WTC11 (cell line): ENCODE data around the gene SLC48A1. TPM values are rescaled to one million over a fixed set of nuclear protein-coding genes. Genes with fewer than 3 reads are reported as not detected.

Experiments used
- ATAC-seq: fragments of 200-7000 bp; cut with Tn5 transposase; 2 replicates; pipeline ENCODE4 v1.10.0; 2021; ENCODE audit warnings: mild to moderate bottlenecking, moderate library complexity
- CTCF ChIA-PET: fragments of 300-600 bp; sonication (Branson Sonifier 250); formaldehyde crosslinking; loops from one replicate; lab custom pipeline; 2021; ENCODE audit warnings: antibody characterized with exemption; lab: Charles Lee
- POLR2A ChIA-PET: fragments of 350-600 bp; sonication (Branson Sonifier 250); formaldehyde crosslinking; loops from one replicate; lab custom pipeline; 2021; ENCODE audit warnings: antibody characterized with exemption; lab: Charles Lee
- DNase-seq: peaks from one replicate; pipeline ENCODE4 v3.0.0; 2021; ENCODE audit warnings: low spot score
- H3K27ac Mint-ChIP-seq: 2 replicates; pipeline ENCODE4 v1.8.0; 2021; ENCODE audit warnings: mixed read lengths
- H3K27me3 Mint-ChIP-seq: 2 replicates; pipeline ENCODE4 v1.8.0; 2021; ENCODE audit warnings: low read depth, mild to moderate bottlenecking, moderate library complexity, mixed read lengths
- H3K36me3 Mint-ChIP-seq: 2 replicates; pipeline ENCODE4 v1.8.0; 2021; ENCODE audit warnings: mixed read lengths
- H3K4me1 Mint-ChIP-seq: 2 replicates; pipeline ENCODE4 v1.8.0; 2022; ENCODE audit warnings: mixed read lengths
- H3K4me3 Mint-ChIP-seq: 2 replicates; pipeline ENCODE4 v1.8.0; 2021; ENCODE audit warnings: mild to moderate bottlenecking, moderate library complexity, mixed read lengths
- H3K9me3 Mint-ChIP-seq: 2 replicates; pipeline ENCODE4 v1.8.0; 2021; ENCODE audit warnings: mixed read lengths
- CBFB ChIP-seq: sonication (generic); formaldehyde crosslinking; IDR thresholded peaks from 2 replicates; pipeline ENCODE4 v1.8.1; 2022; ENCODE audit warnings: mild to moderate bottlenecking, low read depth, missing genetic modification reagents
- CREB1 ChIP-seq: sonication (generic); formaldehyde crosslinking; IDR thresholded peaks from 2 replicates; pipeline ENCODE4 v1.8.0; 2023; ENCODE audit warnings: mild to moderate bottlenecking, missing genetic modification reagents
- ERG ChIP-seq: fragments of 250-450 bp; sonication (Bioruptor Pico); IDR thresholded peaks from 2 replicates; pipeline ENCODE4 v1.8.0; 2021; ENCODE audit warnings: mild to moderate bottlenecking
- IRF2 ChIP-seq: sonication (generic); formaldehyde crosslinking; IDR thresholded peaks from 2 replicates; pipeline ENCODE4 v1.8.0; 2022; ENCODE audit warnings: low read depth, missing genetic modification reagents, borderline replicate concordance
- JAZF1 ChIP-seq: fragments of 250-450 bp; sonication (Bioruptor Pico); IDR thresholded peaks from 2 replicates; pipeline ENCODE4 v1.9.0; 2021; ENCODE audit warnings: moderate library complexity, mild to moderate bottlenecking, inconsistent platforms
- NFE2L1 ChIP-seq: sonication (generic); formaldehyde crosslinking; IDR thresholded peaks from 2 replicates; pipeline ENCODE4 v1.8.1; 2023; ENCODE audit warnings: missing genetic modification reagents
- NR2C2 ChIP-seq: sonication (generic); formaldehyde crosslinking; IDR thresholded peaks from 2 replicates; pipeline ENCODE4 v1.8.0; 2022; ENCODE audit warnings: mild to moderate bottlenecking, missing genetic modification reagents
- PRRX2 ChIP-seq: fragments of 250-450 bp; sonication (Bioruptor Pico); IDR thresholded peaks from 2 replicates; pipeline ENCODE4 v1.8.0; 2021; ENCODE audit warnings: mild to moderate bottlenecking
- SMAD4 ChIP-seq: sonication (generic); formaldehyde crosslinking; IDR thresholded peaks from 2 replicates; pipeline ENCODE4 v1.8.0; 2022; ENCODE audit warnings: mild to moderate bottlenecking, missing genetic modification reagents
- SP1 ChIP-seq: sonication (generic); formaldehyde crosslinking; conservative IDR thresholded peaks from 2 replicates; pipeline ENCODE4 v1.8.1; 2022; ENCODE audit warnings: missing genetic modification reagents
- ZNF317 ChIP-seq: sonication (generic); formaldehyde crosslinking; IDR thresholded peaks from 2 replicates; pipeline ENCODE4 v1.8.1; 2023; ENCODE audit warnings: low read depth, mild to moderate bottlenecking, moderate library complexity, missing genetic modification reagents, borderline replicate concordance
- total RNA-seq: library from RNA; stranded (reverse); gene quantifications from 3 replicates; pipeline ENCODE4 v1.2.3, GENCODE V29; 2021
- TF ChIP-seq, protein P1 (sequence below): sonication (generic); formaldehyde crosslinking; IDR thresholded peaks from 2 replicates; pipeline ENCODE4 v1.8.0; 2023; ENCODE audit warnings: missing genetic modification reagents
- TF ChIP-seq, protein P2 (sequence below): fragments of 250-450 bp; sonication (Bioruptor Pico); IDR thresholded peaks from 2 replicates; pipeline ENCODE4 v1.9.0; 2021; ENCODE audit warnings: mild to moderate bottlenecking
- TF ChIP-seq, protein P3 (sequence below): sonication (generic); formaldehyde crosslinking; IDR thresholded peaks from 2 replicates; pipeline ENCODE4 v1.8.1; 2022; ENCODE audit warnings: low read depth, mild to moderate bottlenecking, moderate library complexity, missing genetic modification reagents, borderline replicate concordance
- TF ChIP-seq, protein P4 (sequence below): fragments of 200-600 bp; IDR thresholded peaks from 2 replicates; pipeline ENCODE4 v1.8.0; 2022; ENCODE audit warnings: antibody characterized with exemption
- TF ChIP-seq, protein P5 (sequence below): sonication (generic); formaldehyde crosslinking; IDR thresholded peaks from 2 replicates; pipeline ENCODE4 v1.8.1; 2023; ENCODE audit warnings: mild to moderate bottlenecking, missing genetic modification reagents
- TF ChIP-seq, protein P6 (sequence below): sonication (generic); formaldehyde crosslinking; IDR thresholded peaks from 2 replicates; pipeline ENCODE4 v1.8.1; 2023; ENCODE audit warnings: mild to moderate bottlenecking, missing genetic modification reagents, borderline replicate concordance

SLC48A1 gene
- total RNA-seq, 1 experiment from 2014 or later = 13.8 TPM

- no peaks in the 10 kb centered on the region for H3K9me3 Mint-ChIP-seq
- no peak overlapping the region for H3K27ac Mint-ChIP-seq
- no peak for DNase-seq
- H3K4me3 Mint-ChIP-seq = no peak overlapping the region
- POLR2A ChIA-PET = no interaction called here
- peaks cover 10% of the 10 kb centered on the region for H3K27me3 Mint-ChIP-seq
- H3K4me1 Mint-ChIP-seq = peaks cover 35% of the 10 kb centered on the region
- no peaks in the 10 kb centered on the region for H3K36me3 Mint-ChIP-seq
- CTCF ChIA-PET = interaction anchor here (6.4 to 15.4 kb wide), 4 partner anchors 17 to 98 kb away, joined by 104 to 735 read pairs (median 163); partner anchors contain the start of genes RAPGEF3 and SLC48A1
- no peak for ATAC-seq
- TF ChIP-seq ZNF317 (no peak), NFE2L1 (no peak), ERG (CRISPR knock-in tag) (no peak), JAZF1 (CRISPR knock-in tag) (no peak), NR2C2 (no peak), PRRX2 (CRISPR knock-in tag) (no peak), SP1 (CRISPR knock-in tag) (no peak), CBFB (CRISPR knock-in tag) (no peak), CREB1 (CRISPR knock-in tag) (no peak), SMAD4 (no peak)
- TF ChIP-seq, protein P1, sequence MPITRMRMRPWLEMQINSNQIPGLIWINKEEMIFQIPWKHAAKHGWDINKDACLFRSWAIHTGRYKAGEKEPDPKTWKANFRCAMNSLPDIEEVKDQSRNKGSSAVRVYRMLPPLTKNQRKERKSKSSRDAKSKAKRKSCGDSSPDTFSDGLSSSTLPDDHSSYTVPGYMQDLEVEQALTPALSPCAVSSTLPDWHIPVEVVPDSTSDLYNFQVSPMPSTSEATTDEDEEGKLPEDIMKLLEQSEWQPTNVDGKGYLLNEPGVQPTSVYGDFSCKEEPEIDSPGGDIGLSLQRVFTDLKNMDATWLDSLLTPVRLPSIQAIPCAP (CRISPR knock-in tag) = no peak
- TF ChIP-seq, protein P2, sequence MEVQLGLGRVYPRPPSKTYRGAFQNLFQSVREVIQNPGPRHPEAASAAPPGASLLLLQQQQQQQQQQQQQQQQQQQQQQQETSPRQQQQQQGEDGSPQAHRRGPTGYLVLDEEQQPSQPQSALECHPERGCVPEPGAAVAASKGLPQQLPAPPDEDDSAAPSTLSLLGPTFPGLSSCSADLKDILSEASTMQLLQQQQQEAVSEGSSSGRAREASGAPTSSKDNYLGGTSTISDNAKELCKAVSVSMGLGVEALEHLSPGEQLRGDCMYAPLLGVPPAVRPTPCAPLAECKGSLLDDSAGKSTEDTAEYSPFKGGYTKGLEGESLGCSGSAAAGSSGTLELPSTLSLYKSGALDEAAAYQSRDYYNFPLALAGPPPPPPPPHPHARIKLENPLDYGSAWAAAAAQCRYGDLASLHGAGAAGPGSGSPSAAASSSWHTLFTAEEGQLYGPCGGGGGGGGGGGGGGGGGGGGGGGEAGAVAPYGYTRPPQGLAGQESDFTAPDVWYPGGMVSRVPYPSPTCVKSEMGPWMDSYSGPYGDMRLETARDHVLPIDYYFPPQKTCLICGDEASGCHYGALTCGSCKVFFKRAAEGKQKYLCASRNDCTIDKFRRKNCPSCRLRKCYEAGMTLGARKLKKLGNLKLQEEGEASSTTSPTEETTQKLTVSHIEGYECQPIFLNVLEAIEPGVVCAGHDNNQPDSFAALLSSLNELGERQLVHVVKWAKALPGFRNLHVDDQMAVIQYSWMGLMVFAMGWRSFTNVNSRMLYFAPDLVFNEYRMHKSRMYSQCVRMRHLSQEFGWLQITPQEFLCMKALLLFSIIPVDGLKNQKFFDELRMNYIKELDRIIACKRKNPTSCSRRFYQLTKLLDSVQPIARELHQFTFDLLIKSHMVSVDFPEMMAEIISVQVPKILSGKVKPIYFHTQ (CRISPR knock-in tag) = no peak
- TF ChIP-seq, protein P3, sequence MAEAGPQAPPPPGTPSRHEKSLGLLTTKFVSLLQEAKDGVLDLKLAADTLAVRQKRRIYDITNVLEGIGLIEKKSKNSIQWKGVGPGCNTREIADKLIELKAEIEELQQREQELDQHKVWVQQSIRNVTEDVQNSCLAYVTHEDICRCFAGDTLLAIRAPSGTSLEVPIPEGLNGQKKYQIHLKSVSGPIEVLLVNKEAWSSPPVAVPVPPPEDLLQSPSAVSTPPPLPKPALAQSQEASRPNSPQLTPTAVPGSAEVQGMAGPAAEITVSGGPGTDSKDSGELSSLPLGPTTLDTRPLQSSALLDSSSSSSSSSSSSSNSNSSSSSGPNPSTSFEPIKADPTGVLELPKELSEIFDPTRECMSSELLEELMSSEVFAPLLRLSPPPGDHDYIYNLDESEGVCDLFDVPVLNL (CRISPR knock-in tag) = no peak
- TF ChIP-seq, protein P4, sequence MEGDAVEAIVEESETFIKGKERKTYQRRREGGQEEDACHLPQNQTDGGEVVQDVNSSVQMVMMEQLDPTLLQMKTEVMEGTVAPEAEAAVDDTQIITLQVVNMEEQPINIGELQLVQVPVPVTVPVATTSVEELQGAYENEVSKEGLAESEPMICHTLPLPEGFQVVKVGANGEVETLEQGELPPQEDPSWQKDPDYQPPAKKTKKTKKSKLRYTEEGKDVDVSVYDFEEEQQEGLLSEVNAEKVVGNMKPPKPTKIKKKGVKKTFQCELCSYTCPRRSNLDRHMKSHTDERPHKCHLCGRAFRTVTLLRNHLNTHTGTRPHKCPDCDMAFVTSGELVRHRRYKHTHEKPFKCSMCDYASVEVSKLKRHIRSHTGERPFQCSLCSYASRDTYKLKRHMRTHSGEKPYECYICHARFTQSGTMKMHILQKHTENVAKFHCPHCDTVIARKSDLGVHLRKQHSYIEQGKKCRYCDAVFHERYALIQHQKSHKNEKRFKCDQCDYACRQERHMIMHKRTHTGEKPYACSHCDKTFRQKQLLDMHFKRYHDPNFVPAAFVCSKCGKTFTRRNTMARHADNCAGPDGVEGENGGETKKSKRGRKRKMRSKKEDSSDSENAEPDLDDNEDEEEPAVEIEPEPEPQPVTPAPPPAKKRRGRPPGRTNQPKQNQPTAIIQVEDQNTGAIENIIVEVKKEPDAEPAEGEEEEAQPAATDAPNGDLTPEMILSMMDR = no peak
- TF ChIP-seq, protein P5, sequence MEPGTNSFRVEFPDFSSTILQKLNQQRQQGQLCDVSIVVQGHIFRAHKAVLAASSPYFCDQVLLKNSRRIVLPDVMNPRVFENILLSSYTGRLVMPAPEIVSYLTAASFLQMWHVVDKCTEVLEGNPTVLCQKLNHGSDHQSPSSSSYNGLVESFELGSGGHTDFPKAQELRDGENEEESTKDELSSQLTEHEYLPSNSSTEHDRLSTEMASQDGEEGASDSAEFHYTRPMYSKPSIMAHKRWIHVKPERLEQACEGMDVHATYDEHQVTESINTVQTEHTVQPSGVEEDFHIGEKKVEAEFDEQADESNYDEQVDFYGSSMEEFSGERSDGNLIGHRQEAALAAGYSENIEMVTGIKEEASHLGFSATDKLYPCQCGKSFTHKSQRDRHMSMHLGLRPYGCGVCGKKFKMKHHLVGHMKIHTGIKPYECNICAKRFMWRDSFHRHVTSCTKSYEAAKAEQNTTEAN (CRISPR knock-in tag) = no peak
Observed at GRCh38 chr12:47739297-47739696, 33.7 kb upstream of the SLC48A1 start.

DNA sequence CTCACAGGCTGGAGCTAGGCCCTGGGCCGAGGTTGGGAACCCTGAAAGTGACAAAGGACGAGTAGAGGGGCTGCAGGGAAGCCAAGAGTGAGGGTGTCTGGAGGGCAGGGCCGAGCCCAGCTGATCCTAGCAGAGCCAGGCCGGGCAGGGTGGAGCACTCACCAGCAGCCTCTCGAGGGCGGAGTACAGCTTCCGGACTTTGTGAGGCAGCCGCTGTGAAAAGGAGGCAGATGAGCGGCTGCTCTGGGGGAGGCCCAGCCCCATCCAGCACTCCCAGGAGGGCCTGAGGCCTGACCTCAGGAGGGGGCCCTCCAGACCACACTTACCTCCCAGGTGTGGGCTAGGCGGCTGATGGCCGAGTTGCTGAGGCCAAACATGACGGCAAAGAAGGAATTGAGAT, 33.1 kb upstream of the SLC48A1 start:
- H3K4me3 Mint-ChIP-seq = no peak overlapping the region
- no peaks in the 10 kb centered on the region for H3K9me3 Mint-ChIP-seq
- peaks cover 35% of the 10 kb centered on the region for H3K4me1 Mint-ChIP-seq
- H3K36me3 Mint-ChIP-seq = no peaks in the 10 kb centered on the region
- no peak overlapping the region for H3K27ac Mint-ChIP-seq
- peaks cover 10% of the 10 kb centered on the region for H3K27me3 Mint-ChIP-seq
- no peak for DNase-seq
- ATAC-seq = no peak
- ChIA-PET CTCF (interaction anchor here (1.3 to 15.4 kb wide), 10 partner anchors 16 to 210 kb away, joined by 3 to 735 read pairs (median 28); partner anchors contain the start of genes RAPGEF3 and SLC48A1), POLR2A (interaction anchor here (1.0 kb wide), 1 partner anchor 40 kb away, joined by 3 read pairs; no protein-coding TSS in a partner anchor)
- TF ChIP-seq, protein P6, sequence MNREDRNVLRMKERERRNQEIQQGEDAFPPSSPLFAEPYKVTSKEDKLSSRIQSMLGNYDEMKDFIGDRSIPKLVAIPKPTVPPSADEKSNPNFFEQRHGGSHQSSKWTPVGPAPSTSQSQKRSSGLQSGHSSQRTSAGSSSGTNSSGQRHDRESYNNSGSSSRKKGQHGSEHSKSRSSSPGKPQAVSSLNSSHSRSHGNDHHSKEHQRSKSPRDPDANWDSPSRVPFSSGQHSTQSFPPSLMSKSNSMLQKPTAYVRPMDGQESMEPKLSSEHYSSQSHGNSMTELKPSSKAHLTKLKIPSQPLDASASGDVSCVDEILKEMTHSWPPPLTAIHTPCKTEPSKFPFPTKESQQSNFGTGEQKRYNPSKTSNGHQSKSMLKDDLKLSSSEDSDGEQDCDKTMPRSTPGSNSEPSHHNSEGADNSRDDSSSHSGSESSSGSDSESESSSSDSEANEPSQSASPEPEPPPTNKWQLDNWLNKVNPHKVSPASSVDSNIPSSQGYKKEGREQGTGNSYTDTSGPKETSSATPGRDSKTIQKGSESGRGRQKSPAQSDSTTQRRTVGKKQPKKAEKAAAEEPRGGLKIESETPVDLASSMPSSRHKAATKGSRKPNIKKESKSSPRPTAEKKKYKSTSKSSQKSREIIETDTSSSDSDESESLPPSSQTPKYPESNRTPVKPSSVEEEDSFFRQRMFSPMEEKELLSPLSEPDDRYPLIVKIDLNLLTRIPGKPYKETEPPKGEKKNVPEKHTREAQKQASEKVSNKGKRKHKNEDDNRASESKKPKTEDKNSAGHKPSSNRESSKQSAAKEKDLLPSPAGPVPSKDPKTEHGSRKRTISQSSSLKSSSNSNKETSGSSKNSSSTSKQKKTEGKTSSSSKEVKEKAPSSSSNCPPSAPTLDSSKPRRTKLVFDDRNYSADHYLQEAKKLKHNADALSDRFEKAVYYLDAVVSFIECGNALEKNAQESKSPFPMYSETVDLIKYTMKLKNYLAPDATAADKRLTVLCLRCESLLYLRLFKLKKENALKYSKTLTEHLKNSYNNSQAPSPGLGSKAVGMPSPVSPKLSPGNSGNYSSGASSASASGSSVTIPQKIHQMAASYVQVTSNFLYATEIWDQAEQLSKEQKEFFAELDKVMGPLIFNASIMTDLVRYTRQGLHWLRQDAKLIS (CRISPR knock-in tag) = no peak
- no peak for TF ChIP-seq IRF2 (CRISPR knock-in tag)
